Measurements from ENCODE around the gene ADM2. TPM values are rescaled to one million over a fixed set of nuclear protein-coding genes. Genes with fewer than 3 reads are reported as not detected.

ADM2 gene
- total and polyA plus RNA-seq, 2 experiments from 2014 or later, result 0.10 to 0.39 TPM

DNA sequence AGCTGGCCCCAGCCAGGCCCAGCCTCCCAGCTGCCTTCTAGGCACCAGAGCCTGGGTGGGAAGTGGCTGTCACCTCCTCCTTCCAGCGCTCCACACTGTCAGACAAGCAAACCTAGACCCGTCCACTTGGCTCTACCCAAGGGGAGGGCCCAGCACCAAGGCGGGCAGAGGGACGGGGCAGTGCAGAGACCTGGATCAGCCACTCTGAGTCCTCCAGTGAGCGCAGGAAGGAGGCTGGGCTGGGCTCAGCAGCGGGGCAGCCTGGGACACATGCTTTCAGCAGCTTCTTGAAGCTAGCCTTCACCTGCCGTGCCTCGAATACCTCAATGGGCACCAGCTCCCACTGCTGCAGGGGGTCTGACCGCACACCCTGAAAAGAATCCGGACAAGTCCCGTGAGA, 25.3 kb upstream of the ADM2 start:
- Histone ChIP-seq H3K27ac (no peak overlapping the region), H3K27me3 (no peaks in the 10 kb centered on the region), H3K9me3 (ENCODE audit: low read depth) (no peaks in the 10 kb centered on the region), H3K36me3 (peaks cover 14% of the 10 kb centered on the region), H3K4me3 (no peak overlapping the region), H3K4me1 (ENCODE audit: low read depth) (no peaks in the 10 kb centered on the region)
- no peak for DNase-seq (ENCODE audit: low read depth in 1 of 2, low spot score in 1 of 2)
- TF ChIP-seq CTCF (IDR thresholded peaks at IDR 0.05; ENCODE audit: low read depth, low read length), result no peak

DNA sequence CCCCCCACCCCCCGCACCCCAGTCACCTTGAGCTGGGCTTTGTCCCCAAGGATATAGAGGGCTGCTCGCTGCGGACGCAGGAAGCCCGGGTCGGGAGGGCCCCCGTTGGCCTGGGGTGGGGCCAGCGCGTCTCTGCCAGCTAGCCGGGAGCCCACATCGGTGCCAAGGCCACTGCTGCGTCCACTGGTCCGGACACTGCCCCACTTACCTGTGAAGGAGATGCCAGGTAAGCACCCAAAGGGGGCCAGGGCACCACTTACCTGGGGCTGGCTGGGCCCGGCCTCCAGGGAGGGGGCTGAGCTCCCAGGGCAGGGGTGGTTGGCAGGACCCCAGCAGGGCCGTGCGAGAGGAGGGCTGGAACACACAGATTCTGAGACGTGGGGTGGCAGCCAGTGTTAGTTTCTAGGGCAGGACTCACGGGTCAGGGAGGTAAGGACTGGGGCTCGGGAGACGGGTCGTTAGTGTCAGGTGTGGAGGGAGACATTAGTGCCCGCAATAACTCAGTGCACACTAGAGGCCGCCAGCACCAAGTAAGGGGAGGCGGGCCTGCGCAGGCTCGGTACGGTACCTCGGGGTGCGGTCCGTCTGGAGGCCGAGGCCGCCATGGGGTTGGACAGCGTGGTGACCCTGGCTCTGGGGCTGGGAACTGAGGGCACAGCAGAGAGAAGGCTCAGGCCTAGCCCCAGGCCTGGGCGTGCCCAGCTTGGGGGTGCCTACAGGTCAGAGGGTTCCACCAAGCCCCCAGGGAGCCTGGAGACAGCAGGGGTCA, 24.7 kb upstream of the ADM2 start:
- Histone ChIP-seq H3K27me3 (no peaks in the 10 kb centered on the region), H3K36me3 (peaks cover 21% of the 10 kb centered on the region), H3K4me1 (ENCODE audit: low read depth) (no peaks in the 10 kb centered on the region), H3K4me3 (no peak overlapping the region), H3K27ac (no peak overlapping the region), H3K9me3 (ENCODE audit: low read depth) (no peaks in the 10 kb centered on the region)
- no peak for DNase-seq (ENCODE audit: low read depth in 1 of 2, low spot score in 1 of 2)
- TF ChIP-seq CTCF (IDR thresholded peaks at IDR 0.05; ENCODE audit: low read depth, low read length), result peak; percentile 11

GRCh38 chr22:50459016-50459415, 22.3 kb upstream of the ADM2 start:
- H3K4me1 ChIP-seq (ENCODE audit: low read depth), result no peaks in the 10 kb centered on the region
- H3K9me3 ChIP-seq (ENCODE audit: low read depth), result no peaks in the 10 kb centered on the region
- peaks cover 35% of the 10 kb centered on the region for H3K36me3 ChIP-seq
- no peaks in the 10 kb centered on the region for H3K27me3 ChIP-seq
- no peak overlapping the region for H3K4me3 ChIP-seq
- DNase-seq (ENCODE audit: low read depth in 1 of 2, low spot score in 1 of 2), result no peak
- no peak overlapping the region for H3K27ac ChIP-seq
- no peak for TF ChIP-seq CTCF (IDR thresholded peaks at IDR 0.05; ENCODE audit: low read depth, low read length)

GRCh38 chr22:50459496-50460140, 21.7 kb upstream of the ADM2 start:
- Histone ChIP-seq H3K27ac (no peak overlapping the region), H3K4me1 (ENCODE audit: low read depth) (no peaks in the 10 kb centered on the region), H3K27me3 (no peaks in the 10 kb centered on the region), H3K4me3 (no peak overlapping the region), H3K9me3 (ENCODE audit: low read depth) (no peaks in the 10 kb centered on the region), H3K36me3 (peaks cover 35% of the 10 kb centered on the region)
- DNase-seq (ENCODE audit: low read depth in 1 of 2, low spot score in 1 of 2), result no peak
- no peak for TF ChIP-seq CTCF (IDR thresholded peaks at IDR 0.05; ENCODE audit: low read depth, low read length)

GRCh38 chr22:50460938-50461337, 20.4 kb upstream of the ADM2 start:
- H3K27ac ChIP-seq, result no peak overlapping the region
- H3K4me1 ChIP-seq (ENCODE audit: low read depth), result no peaks in the 10 kb centered on the region
- no peak for TF ChIP-seq CTCF (IDR thresholded peaks at IDR 0.05; ENCODE audit: low read depth, low read length)
- no peaks in the 10 kb centered on the region for H3K27me3 ChIP-seq
- H3K36me3 ChIP-seq, result peaks cover 48% of the 10 kb centered on the region
- DNase-seq (ENCODE audit: low read depth in 1 of 2, low spot score in 1 of 2), result no peak
- H3K4me3 ChIP-seq, result no peak overlapping the region
- no peaks in the 10 kb centered on the region for H3K9me3 ChIP-seq (ENCODE audit: low read depth)

Data from cardiac muscle cell (in vitro differentiated cells and primary cell).